Skin of body (tissue), 2 donors: Measurements from ENCODE around the gene BRINP1. TPM values are rescaled to one million over a fixed set of nuclear protein-coding genes. Genes with fewer than 3 reads are reported as not detected.

Experiments used
- DNase-seq: peaks from one replicate; lab custom pipeline; 2025; lab: John Stamatoyannopoulos, UW
- total RNA-seq: library from RNA; depleted of rRNA; stranded (reverse); fragments of >200 nt; gene quantifications from one replicate; pipeline ENCODE4 v1.2.3, GENCODE V29; 2014

The BRINP1 gene
- total RNA-seq, 1 donor from 2014 or later, result 0.59 TPM

DNA sequence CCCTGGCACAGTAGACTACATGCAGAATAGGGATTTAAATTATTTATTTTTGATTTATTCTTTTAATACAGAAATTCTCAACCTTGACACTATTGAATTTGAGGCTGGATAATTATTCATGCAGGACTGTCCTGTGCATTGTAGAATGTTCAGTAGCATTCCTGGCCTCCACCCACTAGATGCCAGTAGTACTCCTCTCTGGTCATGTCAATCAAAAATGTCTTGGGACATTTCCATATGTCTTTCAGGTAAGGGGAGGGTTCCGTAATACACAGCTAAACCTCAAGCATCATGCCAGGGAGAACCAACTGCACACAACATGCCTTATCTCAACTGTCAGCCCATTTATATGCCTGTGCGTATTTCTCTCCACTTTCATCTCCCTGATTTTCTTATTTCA is 231.8 kb downstream of the BRINP1 start:
- DNase-seq, result no peak

DNA sequence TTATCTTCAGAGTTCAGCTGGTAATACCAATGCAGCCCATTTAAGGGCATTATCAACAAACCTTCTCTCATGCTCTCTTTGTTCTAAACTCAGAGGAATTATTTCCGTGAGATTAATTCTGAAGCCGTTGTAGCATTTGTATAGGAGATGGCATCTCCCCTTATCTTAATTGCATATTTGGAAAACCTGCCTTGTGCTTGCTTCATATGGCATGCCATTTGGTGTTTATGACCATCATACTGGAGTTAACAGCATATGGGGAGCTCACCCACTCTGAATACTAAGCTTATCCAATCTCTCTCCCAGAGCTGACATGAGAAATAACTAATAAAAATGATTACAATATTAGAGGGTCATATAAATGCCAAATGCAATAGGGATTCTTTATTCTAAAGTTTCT is 243.2 kb downstream of the BRINP1 start:
- no peak for DNase-seq

DNA sequence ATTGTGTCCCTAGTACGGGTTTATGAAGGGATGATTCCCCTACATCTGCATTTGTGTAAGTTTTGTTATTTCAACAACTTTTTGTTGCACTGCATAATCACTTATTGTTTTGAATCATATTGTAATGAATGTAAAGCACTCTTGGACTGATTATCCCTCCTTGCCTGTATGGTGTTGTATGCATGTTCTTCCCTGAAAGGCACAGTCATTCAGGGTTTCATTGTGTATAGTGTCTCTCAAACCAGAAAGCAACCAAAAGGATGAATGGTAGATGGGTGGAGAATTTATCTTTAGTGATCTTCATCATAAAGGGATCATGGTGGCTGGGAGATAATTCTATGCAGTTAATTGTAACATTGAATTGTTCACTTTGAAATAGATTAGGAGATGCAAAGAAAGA is 247.3 kb downstream of the BRINP1 start:
- no peak for DNase-seq

DNA sequence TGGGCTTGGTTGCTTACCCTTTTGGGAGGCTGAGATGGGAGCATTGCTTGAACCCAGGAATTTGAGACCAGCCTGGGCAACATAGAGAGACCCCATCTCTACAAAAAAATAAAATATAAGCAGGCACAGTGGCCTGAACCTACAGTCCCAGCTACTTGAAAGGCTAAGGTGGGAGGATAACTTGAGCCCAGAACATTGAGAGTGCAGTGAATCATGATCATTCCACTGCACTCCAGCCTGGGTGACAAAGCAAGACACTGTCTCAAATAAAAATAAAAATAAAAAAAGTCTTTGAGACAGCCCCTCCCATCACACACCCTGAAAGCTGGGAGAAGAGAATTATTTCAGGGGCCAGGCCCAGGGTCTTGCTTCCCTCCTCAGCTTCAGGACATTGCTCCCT is 251.8 kb downstream of the BRINP1 start:
- DNase-seq, result no peak
